GM12875 (cell line): ENCODE results near the gene DNAH6.

Experiments
- H3K4me3 ChIP-seq: one replicate; pipeline ENCODE4 v1.5.1; 2011; ENCODE audit warnings: low read depth, low read length, control low read depth
- CTCF ChIP-seq: IDR thresholded peaks from 2 replicates; pipeline ENCODE4 v1.5.1; 2011; ENCODE audit warnings: low read depth, mild to moderate bottlenecking, control low read depth, inconsistent platforms, low read length, moderate library complexity, borderline replicate concordance; ENCODE audit not compliant: insufficient read depth

Gene DNAH6

GRCh38 chr2:84850471-84850870, 334.2 kb downstream of the DNAH6 start:
- TF ChIP-seq CTCF: no peak
- H3K4me3 ChIP-seq: no peak overlapping the region

- H3K4me3 ChIP-seq: no peak overlapping the region
- no peak for TF ChIP-seq CTCF
These were observed 335.6 kb downstream of the DNAH6 start for GRCh38 chr2:84851876-84852275.

- TF ChIP-seq CTCF: no peak
These were observed 338.6 kb downstream of the DNAH6 start for GRCh38 chr2:84854850-84855249.

GRCh38 chr2:84855731-84856130, 339.4 kb downstream of the DNAH6 start:
- H3K4me3 ChIP-seq: no peak overlapping the region
- TF ChIP-seq CTCF: no peak

More at GRCh38 chr2:84854850-84855249, 338.6 kb downstream of the DNAH6 start:
- no peak overlapping the region for H3K4me3 ChIP-seq

GRCh38 chr2:84856787-84857186, 340.5 kb downstream of the DNAH6 start:
- no peak for TF ChIP-seq CTCF
- no peak overlapping the region for H3K4me3 ChIP-seq

- no peak for TF ChIP-seq CTCF
- no peak overlapping the region for H3K4me3 ChIP-seq
These were observed 341.3 kb downstream of the DNAH6 start for GRCh38 chr2:84857566-84857965.

- peak; percentile 29; the same call in 1 of the 2 replicates for TF ChIP-seq CTCF
- H3K4me3 ChIP-seq: no peak overlapping the region
These were observed 341.8 kb downstream of the DNAH6 start for GRCh38 chr2:84858123-84858522.
